HG03139 (cell line): ENCODE data around the gene ZRANB3.
"Not testable (repeated sequence)": the region's sequence is repeated elsewhere in the genome, so short reads cannot be mapped to it uniquely, and the experiment has no call there.

Experiments used
- ATAC-seq: cut with Tn5 transposase; IDR thresholded peaks from one replicate; pipeline ENCODE4 v1.9.1; 2021; ENCODE audit not compliant: unreplicated experiment

The ZRANB3 gene

GRCh38 chr2:135494503-135494902 is 36.5 kb downstream of the ZRANB3 start:
- ATAC-seq: no peak

GRCh38 chr2:135490376-135490775 is 40.6 kb downstream of the ZRANB3 start:
- ATAC-seq: no peak

GRCh38 chr2:135485441-135485840 is 45.6 kb downstream of the ZRANB3 start:
- no peak for ATAC-seq

- ATAC-seq: no peak
Observed at GRCh38 chr2:135475128-135475527, 55.9 kb downstream of the ZRANB3 start.

GRCh38 chr2:135473567-135473966 is 57.5 kb downstream of the ZRANB3 start:
- no peak for ATAC-seq

DNA sequence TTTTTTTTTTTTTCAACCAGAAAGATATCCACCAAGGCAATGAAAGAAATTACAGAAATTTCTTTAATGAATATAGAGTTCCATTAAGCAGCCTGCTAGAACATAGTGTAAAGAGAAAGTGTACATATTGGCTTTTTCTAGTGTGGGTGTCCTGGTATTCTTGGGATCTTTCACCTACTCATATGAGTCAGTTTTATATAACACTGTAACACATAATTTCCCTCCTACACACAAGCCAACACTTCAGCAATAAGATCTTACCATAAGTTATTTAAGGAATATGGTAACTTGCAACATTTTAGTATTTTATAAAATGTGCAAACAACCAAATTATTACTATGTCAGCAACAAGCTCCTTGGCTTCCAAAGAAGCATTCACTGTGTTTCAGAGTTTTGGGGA is 59.9 kb downstream of the ZRANB3 start:
- no peak for ATAC-seq

DNA sequence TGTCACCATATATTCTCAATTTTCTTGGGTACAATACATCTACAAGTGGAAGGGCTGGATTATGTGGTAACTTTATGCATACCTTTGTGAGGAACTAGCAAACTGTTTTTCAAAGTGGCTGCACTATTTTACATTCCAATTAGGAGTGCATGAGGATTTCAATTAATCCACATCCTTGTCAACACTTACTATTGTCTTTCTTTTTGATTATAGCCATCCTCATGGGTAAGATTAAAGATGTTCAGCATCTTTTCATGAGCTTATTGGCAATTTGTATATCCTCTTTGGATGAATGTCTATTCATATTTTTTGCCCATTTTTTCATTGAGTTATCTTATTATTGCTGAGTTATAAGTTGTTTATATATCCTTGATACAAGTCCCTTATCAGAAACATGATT is 73.7 kb downstream of the ZRANB3 start:
- no peak for ATAC-seq

GRCh38 chr2:135456835-135457234 is 74.2 kb downstream of the ZRANB3 start:
- no peak for ATAC-seq

DNA sequence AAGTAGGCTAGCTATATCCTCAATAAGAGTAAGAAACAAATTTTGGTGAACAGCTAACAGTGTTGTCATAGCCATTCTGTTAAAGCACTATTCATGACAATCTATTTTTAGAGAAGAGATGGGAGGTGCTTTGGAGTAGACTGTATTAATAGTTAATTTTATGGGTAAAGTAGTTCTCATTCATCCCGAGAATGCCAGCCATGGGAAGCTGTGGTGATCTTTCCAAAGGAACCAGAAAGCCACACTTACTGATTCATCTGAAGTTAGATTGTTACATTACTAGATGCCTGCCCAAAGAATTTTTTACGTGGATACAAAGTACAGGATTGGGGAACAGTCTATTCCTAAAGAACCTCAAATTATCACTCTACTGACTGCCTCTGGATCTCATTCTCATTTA is 74.6 kb downstream of the ZRANB3 start:
- no peak for ATAC-seq

DNA sequence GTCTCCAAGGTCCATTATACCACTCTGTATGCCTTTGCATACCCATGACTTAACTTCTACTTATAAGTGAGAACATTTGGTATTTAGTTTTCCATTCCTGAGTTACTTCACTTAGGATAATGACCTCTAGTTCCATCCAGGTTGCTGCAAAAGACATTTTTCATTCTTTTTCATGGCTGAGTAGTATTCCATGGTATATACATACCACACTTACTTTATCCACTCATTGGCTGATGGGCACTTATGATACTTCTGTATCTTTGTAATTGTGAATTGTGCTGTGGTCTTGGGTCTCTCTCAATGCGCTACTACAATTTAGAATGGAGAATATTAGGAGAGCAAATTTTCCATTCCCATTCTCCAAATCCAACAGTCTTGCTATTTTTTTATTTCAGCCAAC is 76.4 kb downstream of the ZRANB3 start:
- no peak for ATAC-seq

- not testable (repeated sequence) for ATAC-seq
Observed at GRCh38 chr2:135453027-135453426, 78.0 kb downstream of the ZRANB3 start.

GRCh38 chr2:135451966-135452365 is 79.1 kb downstream of the ZRANB3 start:
- no peak for ATAC-seq

GRCh38 chr2:135443013-135443412 is 88.0 kb downstream of the ZRANB3 start:
- ATAC-seq: not testable (repeated sequence)

- ATAC-seq: not testable (repeated sequence)
Observed at GRCh38 chr2:135435155-135435554, 95.9 kb downstream of the ZRANB3 start.

GRCh38 chr2:135424849-135425248 is 106.2 kb downstream of the ZRANB3 start:
- ATAC-seq: no peak

DNA sequence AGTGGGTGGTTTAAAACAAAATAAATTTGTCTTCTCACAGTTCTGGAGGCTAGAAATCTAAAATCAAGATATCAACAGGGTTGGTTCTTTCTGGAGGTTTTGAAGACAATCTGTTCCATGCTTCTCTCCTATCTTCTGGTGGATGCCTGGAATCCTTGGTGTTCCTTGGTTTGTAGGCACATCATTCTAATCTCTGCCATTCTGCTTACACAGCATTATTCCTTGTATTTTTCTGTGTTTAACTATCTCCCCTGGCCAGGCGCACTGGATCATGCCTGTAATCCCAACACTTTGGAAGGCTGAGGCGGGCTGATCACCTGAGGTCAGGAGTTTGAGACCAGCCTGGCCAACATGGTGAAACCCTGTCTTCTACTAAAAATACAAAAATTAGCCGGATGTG is 108.1 kb downstream of the ZRANB3 start:
- no peak for ATAC-seq

GRCh38 chr2:135411646-135412045 is 119.4 kb downstream of the ZRANB3 start:
- no peak for ATAC-seq

DNA sequence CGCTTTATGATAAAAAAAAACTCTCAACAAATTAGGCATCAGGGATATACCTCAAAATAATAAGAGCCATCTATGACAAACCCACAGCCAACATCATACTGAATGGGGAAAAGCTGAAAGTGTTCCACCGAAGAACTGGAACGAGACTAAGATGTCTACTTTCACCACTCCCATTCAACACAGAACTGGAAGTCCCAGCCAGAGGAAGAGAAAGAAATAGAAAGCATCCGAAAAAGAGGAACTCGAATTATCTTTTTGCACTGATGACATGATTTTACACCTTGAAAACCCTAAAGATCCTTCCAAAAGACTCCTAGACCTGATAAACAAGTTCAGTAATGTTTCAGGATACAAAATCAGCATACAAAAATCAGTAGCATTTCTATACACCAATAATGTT is 121.6 kb downstream of the ZRANB3 start:
- ATAC-seq: no peak

- ATAC-seq: not testable (repeated sequence)
Observed at GRCh38 chr2:135396259-135396658, 134.8 kb downstream of the ZRANB3 start.

- ATAC-seq: no peak
Observed at GRCh38 chr2:135386993-135387392, 144.0 kb downstream of the ZRANB3 start.

DNA sequence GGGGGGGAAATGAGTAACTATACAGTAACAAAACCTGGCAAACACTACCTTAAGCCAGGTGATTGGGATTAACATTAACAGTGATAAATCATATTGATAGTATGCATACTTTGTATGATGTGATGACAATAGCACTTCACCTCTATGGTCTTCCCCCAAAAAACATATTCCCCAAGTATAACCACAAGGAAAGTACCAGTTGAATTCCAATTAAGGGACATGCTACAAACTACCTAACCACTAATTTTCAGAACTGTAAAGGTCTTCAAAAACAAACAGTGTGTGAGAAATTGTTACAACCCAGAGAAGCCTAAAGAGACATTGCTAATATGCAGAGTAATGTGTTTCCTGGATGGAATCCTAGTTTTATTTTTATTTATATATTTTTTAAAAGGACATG is 152.4 kb downstream of the ZRANB3 start:
- ATAC-seq: no peak

DNA sequence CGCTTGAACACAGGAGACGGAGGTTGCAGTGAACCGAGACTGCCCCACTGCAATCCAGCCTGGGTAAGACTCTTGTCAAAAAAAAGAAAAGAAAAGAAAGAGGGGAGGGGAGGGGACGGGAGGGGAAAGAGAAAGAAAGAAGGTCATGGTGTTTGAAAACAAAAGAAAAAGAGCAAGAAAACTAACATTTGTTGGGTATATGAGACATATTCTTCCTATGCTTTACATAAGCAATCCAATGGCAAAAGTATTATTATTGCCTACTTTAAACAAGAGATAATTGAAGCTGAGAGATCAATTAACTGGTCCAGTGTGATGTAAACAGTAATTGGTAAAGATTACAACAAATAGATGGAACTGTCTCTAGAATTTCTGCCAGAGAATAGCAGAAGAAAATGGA is 157.3 kb downstream of the ZRANB3 start:
- no peak for ATAC-seq

- no peak for ATAC-seq
Observed at GRCh38 chr2:135349941-135350340, 181.1 kb downstream of the ZRANB3 start.
